ENCODE results near the gene BICDL1. TPM values are rescaled to one million over a fixed set of nuclear protein-coding genes. Genes with fewer than 3 reads are reported as not detected.

BICDL1 gene
- total and polyA plus RNA-seq, 2 of the 4 experiments (the other 2 are of a cell fraction): not detected

DNA sequence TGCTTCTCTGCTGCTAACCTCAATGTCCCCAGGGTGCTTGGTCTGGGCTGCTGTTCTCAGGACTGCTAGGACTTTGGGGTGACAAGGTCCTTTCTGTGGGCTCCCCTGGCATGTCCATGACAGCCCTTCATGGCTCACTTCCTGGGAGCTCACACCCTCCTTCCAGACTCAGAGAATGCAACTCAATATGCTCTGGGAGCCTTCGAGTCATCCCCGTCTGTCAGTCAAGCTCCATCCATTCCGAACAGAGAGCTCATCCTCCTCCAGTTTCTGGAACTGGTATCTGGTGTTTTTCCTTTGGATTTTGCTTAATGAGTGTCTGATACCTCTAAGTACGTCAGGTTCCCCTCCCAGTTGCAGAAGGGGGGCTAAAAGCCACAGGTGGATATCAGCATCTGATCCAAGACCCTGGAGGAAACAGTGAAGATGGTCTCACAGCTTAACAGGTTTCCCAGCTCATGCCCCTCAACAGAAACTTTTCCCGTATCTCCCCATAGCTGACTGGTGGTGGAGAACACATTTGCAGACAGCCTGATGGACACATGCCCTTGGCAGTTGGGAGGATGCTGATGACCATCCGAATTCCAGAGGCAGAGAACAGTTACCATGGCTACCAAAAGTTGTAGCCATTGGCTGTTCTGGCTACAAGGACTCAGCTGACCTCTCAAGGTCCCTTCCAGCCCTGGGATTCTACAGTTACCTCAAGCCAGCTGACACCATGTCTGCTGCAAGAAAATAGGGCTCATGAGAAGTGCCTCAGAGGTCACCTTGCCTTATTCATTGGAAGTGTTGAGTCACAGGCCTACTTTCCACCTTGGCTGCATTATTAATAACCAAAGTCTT, 137.0 kb downstream of the BICDL1 start:
- Histone ChIP-seq H3K4me1 (ENCODE audit: control insufficient read depth, insufficient read depth, low read length) (peaks cover 9% of the 10 kb centered on the region; the same call in 1 of the 2 replicates), H3K79me1 (ENCODE audit: low read depth in 1 of 2, low read length in 2 of 2) (peaks cover 0 to 22% of the 10 kb centered on the region in 2 experiments; a peak in 3 of 4 replicates), H3K23ac (ENCODE audit: low read depth, low read length) (no peak overlapping the region), H2BK5ac (ENCODE audit: low read depth, low read length, poor library complexity, severe bottlenecking) (no peak overlapping the region), H3K4me2 (ENCODE audit: low read depth, low read length) (no peak overlapping the region), H4K20me1 (ENCODE audit: insufficient read depth, low read length) (peaks cover 10% of the 10 kb centered on the region; the same call in 1 of the 2 replicates), H3K27me3 (ENCODE audit: control insufficient read depth, insufficient read depth, low read length) (no peaks in the 10 kb centered on the region), H2BK15ac (ENCODE audit: low read depth, low read length) (no peak overlapping the region), H3K18ac (ENCODE audit: low read depth, low read length) (no peak overlapping the region), H3K4me3 (ENCODE audit: insufficient read depth, low read depth, low read length) (no peak overlapping the region), H3K4ac (ENCODE audit: low read depth, low read length) (no peak overlapping the region), H3K9me3 (ENCODE audit: control insufficient read depth, insufficient read depth, low read length) (no peaks in the 10 kb centered on the region), H2AK9ac (replicated peaks; ENCODE audit: low read depth, low read length, poor library complexity) (no peak overlapping the region), H2BK20ac (ENCODE audit: low read depth, low read length) (no peak overlapping the region), H2AK5ac (ENCODE audit: low read depth, low read length) (no peak overlapping the region), H2AFZ (replicated peaks; ENCODE audit: low read length, poor library complexity) (no peak overlapping the region), H3K56ac (ENCODE audit: extremely low read depth, insufficient read depth, low read length) (no peak overlapping the region), H3K14ac (replicated peaks; ENCODE audit: low read depth, low read length) (no peak overlapping the region), H3K9ac (ENCODE audit: low read depth, low read length) (no peak overlapping the region), H3K9me1 (ENCODE audit: insufficient read depth, low read length) (peaks cover 14% of the 10 kb centered on the region), H4K91ac (ENCODE audit: insufficient read depth, low read depth, low read length) (no peak overlapping the region), H3K36me3 (ENCODE audit: control insufficient read depth, insufficient read depth, low read length) (peaks cover 47% of the 10 kb centered on the region), H3K27ac (ENCODE audit: insufficient read depth, low read length) (no peak overlapping the region), H2BK120ac (ENCODE audit: low read depth, low read length) (no peak overlapping the region), H4K5ac (ENCODE audit: low read depth, low read length) (no peak overlapping the region), H4K8ac (ENCODE audit: low read depth in 2 of 2, low read length in 2 of 2) (no peak overlapping the region)
- in situ Hi-C loops (cut with MboI; ENCODE audit: low sequenced_read_pairs) (no loop called here), intact Hi-C loops (cut with micrococcal nuclease) (no loop called here), dilution Hi-C loops (cut with HindIII; ENCODE audit: low sequenced_read_pairs, unreplicated experiment) (no loop called here)
- POLR2A ChIA-PET (ENCODE audit: unreplicated experiment): no interaction called here
- WGBS, 2 experiments (ENCODE audit: extremely low coverage in 2 of 2, insufficient read length in 1 of 2): 80% methylated on average over 2 of the region's 6 CpGs; no CpG with 5 or more reads in 1 of the 2 experiments
- no peak for TF ChIP-seq CHD1 (IDR thresholded peaks at IDR 0.05; ENCODE audit: low read depth, low read length)
- no peak for TF ChIP-seq POLR2A (IDR thresholded peaks at IDR 0.05; ENCODE audit: low read depth, low read length)
- TF ChIP-seq SMC3 (IDR thresholded peaks at IDR 0.05; ENCODE audit: low read depth, low read length): no peak
- TF ChIP-seq, protein P1, sequence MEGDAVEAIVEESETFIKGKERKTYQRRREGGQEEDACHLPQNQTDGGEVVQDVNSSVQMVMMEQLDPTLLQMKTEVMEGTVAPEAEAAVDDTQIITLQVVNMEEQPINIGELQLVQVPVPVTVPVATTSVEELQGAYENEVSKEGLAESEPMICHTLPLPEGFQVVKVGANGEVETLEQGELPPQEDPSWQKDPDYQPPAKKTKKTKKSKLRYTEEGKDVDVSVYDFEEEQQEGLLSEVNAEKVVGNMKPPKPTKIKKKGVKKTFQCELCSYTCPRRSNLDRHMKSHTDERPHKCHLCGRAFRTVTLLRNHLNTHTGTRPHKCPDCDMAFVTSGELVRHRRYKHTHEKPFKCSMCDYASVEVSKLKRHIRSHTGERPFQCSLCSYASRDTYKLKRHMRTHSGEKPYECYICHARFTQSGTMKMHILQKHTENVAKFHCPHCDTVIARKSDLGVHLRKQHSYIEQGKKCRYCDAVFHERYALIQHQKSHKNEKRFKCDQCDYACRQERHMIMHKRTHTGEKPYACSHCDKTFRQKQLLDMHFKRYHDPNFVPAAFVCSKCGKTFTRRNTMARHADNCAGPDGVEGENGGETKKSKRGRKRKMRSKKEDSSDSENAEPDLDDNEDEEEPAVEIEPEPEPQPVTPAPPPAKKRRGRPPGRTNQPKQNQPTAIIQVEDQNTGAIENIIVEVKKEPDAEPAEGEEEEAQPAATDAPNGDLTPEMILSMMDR (conservative IDR thresholded peaks at IDR 0.05; ENCODE audit: low read depth, low read length): no peak
- no peak for TF ChIP-seq RAD21 (IDR thresholded peaks at IDR 0.05; ENCODE audit: low read length)
- no peak for TF ChIP-seq MAFK (IDR thresholded peaks at IDR 0.05; ENCODE audit: low read depth, low read length)
- no peak for TF ChIP-seq MAZ (IDR thresholded peaks at IDR 0.05; ENCODE audit: borderline replicate concordance, low read depth, low read length)
- no peak for TF ChIP-seq MXI1 (IDR thresholded peaks at IDR 0.05; ENCODE audit: borderline replicate concordance, low read depth, low read length)
- TF ChIP-seq, protein P2, sequence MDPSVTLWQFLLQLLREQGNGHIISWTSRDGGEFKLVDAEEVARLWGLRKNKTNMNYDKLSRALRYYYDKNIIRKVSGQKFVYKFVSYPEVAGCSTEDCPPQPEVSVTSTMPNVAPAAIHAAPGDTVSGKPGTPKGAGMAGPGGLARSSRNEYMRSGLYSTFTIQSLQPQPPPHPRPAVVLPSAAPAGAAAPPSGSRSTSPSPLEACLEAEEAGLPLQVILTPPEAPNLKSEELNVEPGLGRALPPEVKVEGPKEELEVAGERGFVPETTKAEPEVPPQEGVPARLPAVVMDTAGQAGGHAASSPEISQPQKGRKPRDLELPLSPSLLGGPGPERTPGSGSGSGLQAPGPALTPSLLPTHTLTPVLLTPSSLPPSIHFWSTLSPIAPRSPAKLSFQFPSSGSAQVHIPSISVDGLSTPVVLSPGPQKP (IDR thresholded peaks at IDR 0.05; ENCODE audit: borderline replicate concordance, low read depth, low read length): no peak
- TF ChIP-seq NFE2L2 (IDR thresholded peaks at IDR 0.05; ENCODE audit: low read depth, low read length): no peak
- ATAC-seq (ENCODE audit: low read depth) (peak; percentile 9; the same call in 1 of the 2 replicates), DNase-seq (peak; percentile 35)
- BruUV-seq (replicated peaks): no TSS peak
- CTCF ChIA-PET: no interaction called here

All from IMR-90 (cell line).